Prostate gland (tissue), 2 donors: Measurements from ENCODE around the gene COL23A1. TPM values are rescaled to one million over a fixed set of nuclear protein-coding genes. Genes with fewer than 3 reads are reported as not detected.

Experiments used
- DNase-seq: peaks from one replicate; pipeline ENCODE4 v3.0.0-alpha.2; 2019; ENCODE audit warnings: low spot score
- H3K27ac ChIP-seq, 2 donors: fragments of 200-600 bp; sonication (generic); 2 replicates each; pipeline ENCODE4 v1.5.1; 2017 to 2019
- H3K27me3 ChIP-seq: fragments of 200-600 bp; sonication (generic); replicated peaks from 2 replicates; pipeline ENCODE4 v1.5.1; 2019; ENCODE audit not compliant: insufficient read depth
- H3K36me3 ChIP-seq, 2 donors: fragments of 200-600 bp; sonication (generic); 1 replicate in 1 of 2; 2 replicates in 1 of 2; pipeline versions ENCODE4 v1.5.1 to v1.8.1; 2017 to 2019
- H3K4me1 ChIP-seq: fragments of 200-600 bp; sonication (generic); replicated peaks from 2 replicates; pipeline ENCODE4 v1.5.1; 2019
- H3K4me3 ChIP-seq, 2 donors: fragments of 200-600 bp; sonication (generic); 2 replicates each; pipeline ENCODE4 v1.5.1; 2017 to 2019
- H3K9me3 ChIP-seq: fragments of 200-600 bp; sonication (generic); 2 replicates; pipeline ENCODE4 v1.5.1; 2017
- CTCF ChIP-seq, 4 experiments: fragments of 200-600 bp in 2 of 4; fragments of 450-650 bp in 2 of 4; sonication (generic) in 2 of 4; IDR thresholded peaks; 1 replicate in 3 of 4; 2 replicates in 1 of 4; pipeline ENCODE4 v1.5.1; 2016 to 2019; ENCODE audit warnings: antibody characterized with exemption in 4 of 4, mild to moderate bottlenecking in 2 of 4, moderate library complexity in 2 of 4
- POLR2A ChIP-seq: fragments of 450-650 bp; IDR thresholded peaks from one replicate; pipeline ENCODE4 v1.6.1; 2016; ENCODE audit warnings: antibody characterized with exemption, mild to moderate bottlenecking
- POLR2AphosphoS5 ChIP-seq: sonication (generic); formaldehyde crosslinking; IDR thresholded peaks from one replicate; pipeline ENCODE4 v1.6.1; 2017; ENCODE audit warnings: antibody characterized with exemption
- WGBS: methylation state at CpG from one replicate; pipeline ENCODE4 v1.1.5; 2018; 5-methylcytosine and 5-hydroxymethylcytosine counted together
- intact Hi-C: fragments of 100-400 bp; cut with DNase I; formaldehyde crosslinking; loops from one replicate; pipeline ENCODE4 v1.14.2; 2022
- total RNA-seq, 2 donors: library from RNA; depleted of rRNA; stranded (reverse); fragments of >200 nt; gene quantifications; one replicate each; pipeline ENCODE4 v1.1.0, GENCODE V29; 2016

Gene COL23A1
- total RNA-seq, 2 donors from 2014 or later, result 2.7 to 6.1 TPM

GRCh38 chr5:178387061-178387855 is 202.9 kb downstream of the COL23A1 start:
- Histone ChIP-seq H3K4me1 (no peaks in the 10 kb centered on the region), H3K27ac (no peak overlapping the region), H3K9me3 (no peaks in the 10 kb centered on the region), H3K4me3 (no peak overlapping the region), H3K36me3 (no peaks in the 10 kb centered on the region), H3K27me3 (no peaks in the 10 kb centered on the region)
- intact Hi-C loops, result no loop called here
- no peak for DNase-seq
- TF ChIP-seq CTCF (IDR thresholded peaks at IDR 0.05) (no peak), POLR2A (no peak), POLR2AphosphoS5 (no peak)
- WGBS, result 88% methylated on average over 20 of the region's 20 CpGs

DNA sequence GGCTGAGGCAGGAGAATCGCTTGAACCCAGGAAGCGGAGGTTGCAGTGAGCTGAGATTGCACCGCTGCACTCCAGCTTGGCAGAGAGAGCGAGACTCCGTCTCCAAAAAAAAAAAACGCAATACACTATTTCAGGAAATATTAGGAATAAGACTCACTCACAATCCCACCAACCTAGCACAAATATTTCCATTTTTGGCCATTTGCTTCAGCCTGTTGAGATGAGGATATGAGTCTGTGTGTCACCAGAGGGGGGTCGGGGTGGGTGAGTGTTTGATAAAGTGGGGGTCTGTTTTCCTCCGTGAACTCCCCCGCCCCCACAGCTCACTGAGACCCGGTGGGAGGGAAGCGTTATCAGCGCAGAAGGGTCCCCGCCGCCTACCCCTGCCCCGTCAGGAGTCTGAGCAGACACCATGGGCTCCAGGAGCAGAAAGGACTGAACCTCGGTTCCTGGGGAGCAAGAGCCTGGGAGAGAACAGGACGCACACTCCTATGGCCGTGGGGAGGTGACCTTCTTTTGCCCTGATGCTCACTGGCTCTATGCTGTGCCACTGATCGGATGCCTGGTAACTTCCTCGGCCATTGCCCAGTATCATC is 203.8 kb downstream of the COL23A1 start:
- Histone ChIP-seq H3K36me3 (no peaks in the 10 kb centered on the region), H3K9me3 (no peaks in the 10 kb centered on the region), H3K27me3 (no peaks in the 10 kb centered on the region), H3K4me1 (no peaks in the 10 kb centered on the region), H3K4me3 (no peak overlapping the region), H3K27ac (no peak overlapping the region)
- TF ChIP-seq CTCF (IDR thresholded peaks at IDR 0.05), result no peak
- TF ChIP-seq POLR2A, result no peak
- TF ChIP-seq POLR2AphosphoS5, result no peak
- intact Hi-C loops, result no loop called here
- no peak for DNase-seq
- WGBS, result 86% methylated on average over 20 of the region's 20 CpGs

DNA sequence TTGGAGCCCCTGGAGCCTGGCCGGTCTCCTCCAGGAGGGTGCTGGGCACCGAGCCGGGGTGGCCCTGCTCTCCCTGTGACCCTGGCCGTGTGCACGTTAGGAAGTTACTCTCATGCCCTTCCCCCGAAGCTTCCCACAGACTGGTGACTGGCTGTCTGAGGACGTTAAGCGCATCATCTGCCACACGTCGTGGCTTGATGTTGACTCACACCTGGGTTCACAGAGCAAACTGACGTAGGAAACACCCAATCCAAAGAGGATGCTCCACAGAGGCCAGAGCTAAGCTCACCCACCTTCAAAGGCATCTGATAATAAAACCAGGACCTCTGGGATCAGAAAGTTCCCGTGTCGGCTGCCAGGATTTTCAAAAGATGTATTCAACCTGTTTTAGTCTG is 204.7 kb downstream of the COL23A1 start:
- H3K9me3 ChIP-seq, result no peaks in the 10 kb centered on the region
- H3K36me3 ChIP-seq, result no peaks in the 10 kb centered on the region
- no peak overlapping the region for H3K27ac ChIP-seq
- H3K4me3 ChIP-seq, result no peak overlapping the region
- 71% methylated on average over 13 of the region's 13 CpGs for WGBS
- intact Hi-C loops, result no loop called here
- no peaks in the 10 kb centered on the region for H3K4me1 ChIP-seq
- H3K27me3 ChIP-seq, result no peaks in the 10 kb centered on the region
- TF ChIP-seq POLR2AphosphoS5 (no peak), POLR2A (no peak), CTCF (IDR thresholded peaks at IDR 0.05) (no peak)
- DNase-seq, result no peak

GRCh38 chr5:178384816-178385495 is 205.2 kb downstream of the COL23A1 start:
- TF ChIP-seq CTCF (IDR thresholded peaks at IDR 0.05) (no peak), POLR2AphosphoS5 (no peak), POLR2A (no peak)
- Histone ChIP-seq H3K4me3 (no peak overlapping the region), H3K36me3 (no peaks in the 10 kb centered on the region), H3K9me3 (no peaks in the 10 kb centered on the region), H3K27me3 (no peaks in the 10 kb centered on the region), H3K27ac (no peak overlapping the region), H3K4me1 (no peaks in the 10 kb centered on the region)
- 86% methylated on average over 13 of the region's 15 CpGs for WGBS
- DNase-seq, result no peak
- intact Hi-C loops, result loop anchor here (5.0 kb wide), 1 partner anchor 78 kb away; no protein-coding TSS in a partner anchor
